Progenitor cell of endocrine pancreas (in vitro differentiated cells): ENCODE measurements around the gene NKX2-2. TPM values are rescaled to one million over a fixed set of nuclear protein-coding genes. Genes with fewer than 3 reads are reported as not detected.

Experiments
- DNase-seq: peaks from one replicate; pipeline ENCODE4 v3.0.0; 2021; ENCODE audit warnings: low spot score; ENCODE audit not compliant: unreplicated experiment
- H3K27ac Mint-ChIP-seq: 2 replicates; pipeline ENCODE4 v1.8.0; 2021; ENCODE audit warnings: mild to moderate bottlenecking, moderate library complexity, mixed read lengths
- H3K27me3 Mint-ChIP-seq: 2 replicates; pipeline ENCODE4 v1.8.0; 2021; ENCODE audit warnings: mixed read lengths
- H3K36me3 Mint-ChIP-seq: 2 replicates; pipeline ENCODE4 v1.8.0; 2022; ENCODE audit warnings: mixed read lengths; ENCODE audit not compliant: insufficient read depth
- H3K4me1 Mint-ChIP-seq: 2 replicates; pipeline ENCODE4 v1.8.0; 2021; ENCODE audit warnings: low read depth, mixed read lengths
- H3K4me3 Mint-ChIP-seq: 2 replicates; pipeline ENCODE4 v1.8.0; 2021; ENCODE audit warnings: low read depth, mild to moderate bottlenecking, moderate library complexity, mixed read lengths
- H3K9me3 Mint-ChIP-seq: 2 replicates; pipeline ENCODE4 v1.8.0; 2021; ENCODE audit warnings: low read depth, mixed read lengths
- total RNA-seq: library from RNA; stranded (reverse); gene quantifications from 2 replicates; pipeline ENCODE4 v1.2.1, GENCODE V29; 2021
- TF ChIP-seq, protein P1 (sequence below): fragments of 200-600 bp; sonication (generic); IDR thresholded peaks from one replicate; pipeline ENCODE4 v1.5.0; 2021; ENCODE audit warnings: antibody characterized with exemption, mild to moderate bottlenecking; ENCODE audit not compliant: unreplicated experiment

NKX2-2 gene
- total RNA-seq, 1 donor from 2014 or later = 15.5 TPM

DNA sequence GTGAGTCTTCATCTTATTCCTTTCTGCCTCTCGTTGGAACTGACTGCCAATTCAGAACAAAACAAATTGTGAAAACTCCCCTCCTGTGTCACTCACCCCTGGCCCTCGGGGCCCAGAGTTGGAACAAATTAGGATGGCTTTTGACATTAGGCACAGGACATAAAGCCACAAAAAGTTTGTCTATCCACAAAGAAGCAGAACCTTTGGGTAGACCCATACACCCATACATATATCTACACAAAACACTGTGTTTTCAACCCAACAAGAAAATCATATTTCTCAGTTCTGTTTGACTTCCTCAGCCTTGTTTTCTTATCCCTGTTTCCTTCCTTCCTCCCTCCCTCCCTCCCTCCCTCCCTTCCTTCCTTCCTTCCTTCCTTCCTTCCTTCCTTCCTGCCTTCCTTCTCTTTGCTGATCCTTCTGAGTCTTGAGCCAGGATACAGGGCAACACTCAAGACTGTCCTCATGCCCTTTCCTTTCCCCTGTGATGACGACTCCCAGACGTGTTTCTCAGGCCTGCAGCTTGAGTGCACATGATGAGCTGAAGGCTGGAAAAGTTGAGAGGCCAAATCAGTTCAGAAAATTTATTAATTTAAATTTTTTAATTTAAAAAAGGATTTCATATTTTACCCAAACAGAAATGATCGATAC lies 41.7 kb upstream of the NKX2-2 start:
- no peaks in the 10 kb centered on the region for H3K36me3 Mint-ChIP-seq
- no peak overlapping the region for H3K4me3 Mint-ChIP-seq
- H3K9me3 Mint-ChIP-seq = no peaks in the 10 kb centered on the region
- TF ChIP-seq, protein P1, sequence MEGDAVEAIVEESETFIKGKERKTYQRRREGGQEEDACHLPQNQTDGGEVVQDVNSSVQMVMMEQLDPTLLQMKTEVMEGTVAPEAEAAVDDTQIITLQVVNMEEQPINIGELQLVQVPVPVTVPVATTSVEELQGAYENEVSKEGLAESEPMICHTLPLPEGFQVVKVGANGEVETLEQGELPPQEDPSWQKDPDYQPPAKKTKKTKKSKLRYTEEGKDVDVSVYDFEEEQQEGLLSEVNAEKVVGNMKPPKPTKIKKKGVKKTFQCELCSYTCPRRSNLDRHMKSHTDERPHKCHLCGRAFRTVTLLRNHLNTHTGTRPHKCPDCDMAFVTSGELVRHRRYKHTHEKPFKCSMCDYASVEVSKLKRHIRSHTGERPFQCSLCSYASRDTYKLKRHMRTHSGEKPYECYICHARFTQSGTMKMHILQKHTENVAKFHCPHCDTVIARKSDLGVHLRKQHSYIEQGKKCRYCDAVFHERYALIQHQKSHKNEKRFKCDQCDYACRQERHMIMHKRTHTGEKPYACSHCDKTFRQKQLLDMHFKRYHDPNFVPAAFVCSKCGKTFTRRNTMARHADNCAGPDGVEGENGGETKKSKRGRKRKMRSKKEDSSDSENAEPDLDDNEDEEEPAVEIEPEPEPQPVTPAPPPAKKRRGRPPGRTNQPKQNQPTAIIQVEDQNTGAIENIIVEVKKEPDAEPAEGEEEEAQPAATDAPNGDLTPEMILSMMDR = no peak
- H3K27ac Mint-ChIP-seq = no peak overlapping the region
- peaks cover 39% of the 10 kb centered on the region for H3K27me3 Mint-ChIP-seq
- no peak for DNase-seq
- H3K4me1 Mint-ChIP-seq = no peaks in the 10 kb centered on the region

DNA sequence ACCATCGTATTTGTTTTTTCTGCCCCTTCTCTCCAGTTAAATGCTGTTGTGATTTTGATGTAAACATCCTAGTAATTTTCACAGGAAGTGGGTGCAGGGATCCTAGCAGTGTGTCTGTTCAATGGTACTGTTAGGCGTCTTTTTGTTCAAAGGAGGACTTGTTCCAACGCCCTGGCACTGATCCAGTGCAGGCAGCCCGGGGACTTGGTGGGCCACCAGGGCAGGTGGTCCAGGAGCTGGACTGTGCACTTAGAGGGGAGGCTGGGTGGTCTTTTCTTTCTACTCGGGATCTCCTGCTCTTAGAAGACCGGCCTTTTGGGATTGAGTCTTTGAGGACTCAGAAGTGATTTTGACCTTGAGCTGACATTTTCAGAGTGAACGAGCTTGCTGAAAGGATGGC lies 41.1 kb upstream of the NKX2-2 start:
- no peaks in the 10 kb centered on the region for H3K9me3 Mint-ChIP-seq
- TF ChIP-seq, protein P1 = no peak
- peaks cover 4% of the 10 kb centered on the region for H3K4me1 Mint-ChIP-seq
- H3K27me3 Mint-ChIP-seq = peaks cover 38% of the 10 kb centered on the region
- no peaks in the 10 kb centered on the region for H3K36me3 Mint-ChIP-seq
- no peak for DNase-seq
- H3K27ac Mint-ChIP-seq = no peak overlapping the region
- no peak overlapping the region for H3K4me3 Mint-ChIP-seq

- TF ChIP-seq, protein P1 = no peak
- H3K4me1 Mint-ChIP-seq = peaks cover 5% of the 10 kb centered on the region
These were observed 40.6 kb upstream of the NKX2-2 start for GRCh38 chr20:21554376-21554890.

GRCh38 chr20:21550587-21550986 lies 36.7 kb upstream of the NKX2-2 start:
- H3K36me3 Mint-ChIP-seq = no peaks in the 10 kb centered on the region
- no peak overlapping the region for H3K27ac Mint-ChIP-seq
- peaks cover 27% of the 10 kb centered on the region for H3K27me3 Mint-ChIP-seq
- TF ChIP-seq, protein P1 = no peak
- DNase-seq = no peak
- peaks cover 5% of the 10 kb centered on the region for H3K4me1 Mint-ChIP-seq
- H3K4me3 Mint-ChIP-seq = no peak overlapping the region
- H3K9me3 Mint-ChIP-seq = no peaks in the 10 kb centered on the region

More at GRCh38 chr20:21554376-21554890, 40.6 kb upstream of the NKX2-2 start:
- DNase-seq = no peak
- H3K9me3 Mint-ChIP-seq = no peaks in the 10 kb centered on the region
- no peak overlapping the region for H3K4me3 Mint-ChIP-seq
- no peaks in the 10 kb centered on the region for H3K36me3 Mint-ChIP-seq
- no peak overlapping the region for H3K27ac Mint-ChIP-seq
- H3K27me3 Mint-ChIP-seq = peaks cover 38% of the 10 kb centered on the region

DNA sequence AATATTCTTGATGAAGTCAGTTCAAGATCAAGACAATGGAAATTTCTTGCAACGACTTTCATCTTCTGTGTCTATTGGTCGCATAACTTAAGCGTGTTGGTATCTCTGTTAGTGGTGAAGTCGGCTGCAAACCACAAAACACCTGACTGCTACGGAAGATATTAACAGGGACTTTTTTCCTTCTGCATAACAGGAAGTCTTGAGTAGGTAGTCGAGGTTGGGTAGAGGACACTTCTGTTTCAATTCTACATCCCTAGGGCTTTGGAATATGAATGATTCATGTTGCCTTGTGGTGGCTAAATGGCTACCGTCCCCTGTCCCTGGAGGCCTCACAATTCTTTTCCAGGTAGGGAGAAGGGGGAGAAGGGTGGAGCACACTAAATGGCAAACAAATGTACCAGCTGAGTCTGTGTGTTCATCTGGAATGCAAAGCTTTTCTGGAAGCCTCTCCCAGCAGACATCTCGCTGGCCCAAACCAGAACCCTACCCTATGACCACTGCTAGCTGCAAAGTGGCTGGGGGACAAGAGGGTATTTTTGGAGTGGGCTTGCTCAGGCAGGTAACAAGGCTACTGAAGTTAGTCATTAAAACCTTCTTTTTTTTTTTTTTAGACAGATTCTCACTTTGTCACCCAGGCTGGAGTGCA lies 34.6 kb upstream of the NKX2-2 start:
- Mint-ChIP-seq H3K27me3 (peaks cover 22% of the 10 kb centered on the region), H3K9me3 (peaks cover 3% of the 10 kb centered on the region), H3K27ac (no peak overlapping the region), H3K36me3 (no peaks in the 10 kb centered on the region), H3K4me1 (peaks cover 5% of the 10 kb centered on the region), H3K4me3 (no peak overlapping the region)
- TF ChIP-seq, protein P1 = no peak
- no peak for DNase-seq
